ENCODE measurements around the gene ORAI1. TPM values are rescaled to one million over a fixed set of nuclear protein-coding genes. Genes with fewer than 3 reads are reported as not detected.
"Not testable (repeated sequence)": the region's sequence is repeated elsewhere in the genome, so short reads cannot be mapped to it uniquely, and the experiment has no call there.

ORAI1 gene
- total RNA-seq, 1 donor from 2014 or later: 35.3 TPM

DNA sequence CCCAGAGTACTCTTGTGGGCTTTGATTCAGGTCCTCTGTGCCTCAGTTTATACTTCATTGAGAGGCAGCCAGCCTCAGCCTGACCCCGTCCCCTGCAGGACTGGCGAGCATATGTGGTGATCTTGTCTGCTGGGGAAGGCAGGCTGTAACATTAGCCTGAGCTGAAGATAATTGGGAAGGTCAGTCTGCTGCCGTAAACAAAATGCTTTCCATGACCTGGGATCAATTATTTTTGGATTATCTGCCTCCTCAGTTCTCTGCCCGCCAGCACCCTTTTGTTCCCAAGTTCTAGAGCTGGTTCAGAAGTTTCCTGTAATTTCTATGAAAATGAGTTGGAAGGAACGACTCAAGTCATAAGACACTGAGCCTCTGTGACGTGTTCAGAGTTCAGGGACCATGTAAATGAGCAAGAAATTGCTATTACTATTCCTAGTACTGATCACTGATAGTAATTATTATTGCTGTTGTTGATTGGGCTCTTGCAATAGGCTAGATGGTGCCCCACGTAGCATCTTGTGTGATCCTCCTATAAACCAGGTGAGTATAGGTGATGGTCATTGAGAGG, 4.5 kb downstream of the ORAI1 start:
- Mint-ChIP-seq H3K4me1 (ENCODE audit: unreplicated experiment) (peaks cover 46% of the 10 kb centered on the region), H3K27me3 (ENCODE audit: unreplicated experiment) (peaks cover 13% of the 10 kb centered on the region), H3K9me3 (ENCODE audit: unreplicated experiment) (no peaks in the 10 kb centered on the region), H3K36me3 (ENCODE audit: low read depth, unreplicated experiment) (peaks cover 7% of the 10 kb centered on the region), H3K4me3 (ENCODE audit: unreplicated experiment) (no peak overlapping the region), H3K27ac (ENCODE audit: unreplicated experiment) (peak overlapping the region; percentile 33)
- TF ChIP-seq, protein P1, sequence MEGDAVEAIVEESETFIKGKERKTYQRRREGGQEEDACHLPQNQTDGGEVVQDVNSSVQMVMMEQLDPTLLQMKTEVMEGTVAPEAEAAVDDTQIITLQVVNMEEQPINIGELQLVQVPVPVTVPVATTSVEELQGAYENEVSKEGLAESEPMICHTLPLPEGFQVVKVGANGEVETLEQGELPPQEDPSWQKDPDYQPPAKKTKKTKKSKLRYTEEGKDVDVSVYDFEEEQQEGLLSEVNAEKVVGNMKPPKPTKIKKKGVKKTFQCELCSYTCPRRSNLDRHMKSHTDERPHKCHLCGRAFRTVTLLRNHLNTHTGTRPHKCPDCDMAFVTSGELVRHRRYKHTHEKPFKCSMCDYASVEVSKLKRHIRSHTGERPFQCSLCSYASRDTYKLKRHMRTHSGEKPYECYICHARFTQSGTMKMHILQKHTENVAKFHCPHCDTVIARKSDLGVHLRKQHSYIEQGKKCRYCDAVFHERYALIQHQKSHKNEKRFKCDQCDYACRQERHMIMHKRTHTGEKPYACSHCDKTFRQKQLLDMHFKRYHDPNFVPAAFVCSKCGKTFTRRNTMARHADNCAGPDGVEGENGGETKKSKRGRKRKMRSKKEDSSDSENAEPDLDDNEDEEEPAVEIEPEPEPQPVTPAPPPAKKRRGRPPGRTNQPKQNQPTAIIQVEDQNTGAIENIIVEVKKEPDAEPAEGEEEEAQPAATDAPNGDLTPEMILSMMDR (IDR thresholded peaks at IDR 0.05; ENCODE audit: unreplicated experiment): no peak
- DNase-seq (ENCODE audit: low spot score): no peak

DNA sequence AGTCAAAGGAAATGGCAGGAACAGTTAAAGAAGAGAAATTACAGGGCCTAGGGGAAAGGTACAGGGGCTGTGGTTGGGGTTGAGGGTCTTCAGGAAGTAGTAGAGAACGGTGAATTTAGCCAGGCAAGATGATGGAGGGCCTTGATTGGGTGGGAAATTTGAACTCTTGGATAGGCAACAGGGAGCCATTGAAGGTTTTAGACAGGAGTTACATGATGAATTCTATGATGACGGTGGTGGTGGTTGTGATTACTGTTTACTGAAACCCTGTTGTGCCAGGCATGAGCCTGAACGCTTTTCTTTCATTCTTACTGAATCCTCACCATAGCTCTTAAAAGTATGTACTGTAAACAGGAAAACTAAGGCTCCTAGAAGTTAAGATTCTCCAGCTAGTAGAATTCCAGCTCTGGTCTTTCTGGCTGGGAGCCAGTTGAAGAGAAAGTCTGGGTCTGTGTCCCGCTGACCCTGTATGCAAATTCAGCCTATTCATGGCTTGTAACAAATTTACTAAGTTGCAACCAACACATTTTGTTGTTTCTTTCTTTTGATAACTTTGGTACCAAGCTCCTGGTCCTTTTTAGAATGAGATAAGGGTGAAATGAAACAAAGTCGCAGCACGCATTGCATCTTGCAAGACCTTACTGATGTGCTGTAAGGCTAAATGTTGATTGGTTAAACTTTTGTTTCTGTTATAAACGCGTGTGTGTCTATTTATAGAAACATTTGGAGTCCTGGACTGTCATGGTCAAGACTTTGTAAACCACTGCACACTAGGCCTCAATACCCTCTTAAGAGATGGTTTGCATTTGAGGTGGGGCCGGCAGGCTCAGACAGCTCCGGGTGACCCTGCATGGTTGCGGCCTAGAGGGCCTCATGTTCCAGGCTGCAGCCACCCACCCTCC, 6.0 kb downstream of the ORAI1 start:
- peaks cover 49% of the 10 kb centered on the region for H3K4me1 Mint-ChIP-seq (ENCODE audit: unreplicated experiment)
- peak overlapping the region; percentile 0 for H3K4me3 Mint-ChIP-seq (ENCODE audit: unreplicated experiment)
- H3K27ac Mint-ChIP-seq (ENCODE audit: unreplicated experiment): peak overlapping the region; percentile 65
- no peaks in the 10 kb centered on the region for H3K9me3 Mint-ChIP-seq (ENCODE audit: unreplicated experiment)
- TF ChIP-seq, protein P1 (IDR thresholded peaks at IDR 0.05; ENCODE audit: unreplicated experiment): no peak
- peaks cover 7% of the 10 kb centered on the region for H3K36me3 Mint-ChIP-seq (ENCODE audit: low read depth, unreplicated experiment)
- H3K27me3 Mint-ChIP-seq (ENCODE audit: unreplicated experiment): peaks cover 13% of the 10 kb centered on the region
- DNase-seq (ENCODE audit: low spot score): no peak

GRCh38 chr12:121633833-121634196, 7.5 kb downstream of the ORAI1 start:
- not testable (repeated sequence) for H3K36me3 Mint-ChIP-seq (ENCODE audit: low read depth, unreplicated experiment); H3K4me3 Mint-ChIP-seq (ENCODE audit: unreplicated experiment); H3K9me3 Mint-ChIP-seq (ENCODE audit: unreplicated experiment); H3K27me3 Mint-ChIP-seq (ENCODE audit: unreplicated experiment); DNase-seq (ENCODE audit: low spot score); H3K27ac Mint-ChIP-seq (ENCODE audit: unreplicated experiment)
- peaks cover 49% of the 10 kb centered on the region for H3K4me1 Mint-ChIP-seq (ENCODE audit: unreplicated experiment)

DNA sequence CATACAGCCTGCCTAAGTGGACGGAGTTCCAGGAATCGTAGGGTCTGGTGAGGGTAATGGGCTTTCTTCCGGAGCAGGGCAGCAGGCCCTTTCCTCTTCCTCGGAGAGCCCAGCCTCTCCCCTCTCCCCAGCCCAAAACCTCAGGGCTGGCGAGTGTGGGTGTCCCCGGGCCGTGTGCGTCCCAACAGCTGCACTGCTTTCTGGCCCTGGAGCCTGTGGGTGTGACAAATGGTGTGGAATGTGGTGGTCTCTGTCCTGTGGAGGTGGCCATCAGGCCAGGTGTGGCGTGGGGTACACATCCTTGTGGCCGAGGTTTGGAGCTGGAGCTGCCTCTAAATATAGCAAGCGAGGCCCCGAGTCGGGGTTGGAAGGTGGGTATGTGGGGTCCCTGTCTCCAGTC, 8.5 kb downstream of the ORAI1 start:
- TF ChIP-seq, protein P1 (IDR thresholded peaks at IDR 0.05; ENCODE audit: unreplicated experiment): no peak
- Mint-ChIP-seq H3K4me3 (ENCODE audit: unreplicated experiment) (no peak overlapping the region), H3K27ac (ENCODE audit: unreplicated experiment) (no peak overlapping the region), H3K36me3 (ENCODE audit: low read depth, unreplicated experiment) (peaks cover 4% of the 10 kb centered on the region), H3K9me3 (ENCODE audit: unreplicated experiment) (no peaks in the 10 kb centered on the region), H3K27me3 (ENCODE audit: unreplicated experiment) (peaks cover 6% of the 10 kb centered on the region), H3K4me1 (ENCODE audit: unreplicated experiment) (peaks cover 40% of the 10 kb centered on the region)
- DNase-seq (ENCODE audit: low spot score): no peak

GRCh38 chr12:121637231-121637914, 11.0 kb downstream of the ORAI1 start:
- Mint-ChIP-seq H3K9me3 (ENCODE audit: unreplicated experiment) (no peaks in the 10 kb centered on the region), H3K36me3 (ENCODE audit: low read depth, unreplicated experiment) (peaks cover 11% of the 10 kb centered on the region), H3K27me3 (ENCODE audit: unreplicated experiment) (peaks cover 4% of the 10 kb centered on the region), H3K27ac (ENCODE audit: unreplicated experiment) (no peak overlapping the region), H3K4me1 (ENCODE audit: unreplicated experiment) (peaks cover 20% of the 10 kb centered on the region), H3K4me3 (ENCODE audit: unreplicated experiment) (no peak overlapping the region)
- no peak for DNase-seq (ENCODE audit: low spot score)
- TF ChIP-seq, protein P1 (IDR thresholded peaks at IDR 0.05; ENCODE audit: unreplicated experiment): no peak

Measured in endothelial cell (in vitro differentiated cells).